GM23338 (cell line): ENCODE measurements around the gene NTMT1. TPM values are rescaled to one million over a fixed set of nuclear protein-coding genes. Genes with fewer than 3 reads are reported as not detected.

Experiments
- ATAC-seq: fragments of 200-7000 bp; cut with Tn5 transposase; 3 replicates; pipeline ENCODE4 v1.9.1; 2020
- DNase-seq: peaks from one replicate; pipeline ENCODE4 v3.0.0-alpha.2; 2015; ENCODE audit warnings: low spot score
- H2AFZ ChIP-seq: fragments of 200-600 bp; sonication (generic); 2 replicates; pipeline ENCODE4 v1.8.0; 2016; ENCODE audit warnings: antibody characterized with exemption, mild to moderate bottlenecking, moderate library complexity
- H3F3A ChIP-seq: fragments of 200-600 bp; sonication (generic); replicated peaks from 2 replicates; pipeline ENCODE4 v1.8.0; 2017; ENCODE audit warnings: antibody characterized with exemption, mixed run types, low read depth
- H3K27ac ChIP-seq: fragments of 200-600 bp; sonication (generic); 2 replicates; pipeline ENCODE4 v1.6.1; 2016; ENCODE audit warnings: low read depth
- H3K27me3 ChIP-seq: fragments of 200-600 bp; sonication (generic); 2 replicates; pipeline ENCODE4 v1.8.0; 2016; ENCODE audit warnings: mild to moderate bottlenecking, mixed run types, moderate library complexity; ENCODE audit not compliant: insufficient read depth
- H3K36me3 ChIP-seq: fragments of 200-600 bp; sonication (generic); 2 replicates; pipeline ENCODE4 v1.8.0; 2016; ENCODE audit warnings: mild to moderate bottlenecking; ENCODE audit not compliant: insufficient read depth
- H3K4me1 ChIP-seq: fragments of 200-600 bp; sonication (generic); 2 replicates; pipeline ENCODE4 v1.8.0; 2016; ENCODE audit warnings: mild to moderate bottlenecking, moderate library complexity; ENCODE audit not compliant: insufficient read depth
- H3K4me2 ChIP-seq: fragments of 200-600 bp; sonication (generic); 2 replicates; pipeline ENCODE4 v1.7.1; 2017; ENCODE audit warnings: mixed run types
- H3K4me3 ChIP-seq: fragments of 200-600 bp; sonication (generic); 2 replicates; pipeline ENCODE4 v1.6.1; 2016; ENCODE audit warnings: mixed run types
- H3K79me2 ChIP-seq: fragments of 200-600 bp; sonication (generic); replicated peaks from 2 replicates; pipeline ENCODE4 v1.8.0; 2017; ENCODE audit warnings: mild to moderate bottlenecking; ENCODE audit not compliant: insufficient read depth
- H3K9me2 ChIP-seq: fragments of 200-600 bp; sonication (generic); 2 replicates; pipeline ENCODE4 v1.8.0; 2017; ENCODE audit not compliant: insufficient read depth
- H4K20me1 ChIP-seq: fragments of 200-600 bp; sonication (generic); replicated peaks from 2 replicates; pipeline ENCODE4 v1.8.0; 2017; ENCODE audit warnings: mild to moderate bottlenecking; ENCODE audit not compliant: insufficient read depth
- H3K27ac Mint-ChIP-seq: 2 replicates; pipeline ENCODE4 v1.8.0; 2020; ENCODE audit warnings: inconsistent platforms, mild to moderate bottlenecking, moderate library complexity, mixed read lengths
- H3K27me3 Mint-ChIP-seq: 3 replicates; pipeline ENCODE4 v1.8.0; 2022; ENCODE audit warnings: low read depth, mild to moderate bottlenecking, moderate library complexity, mixed read lengths, inconsistent platforms; ENCODE audit not compliant: insufficient read depth, poor library complexity
- H3K36me3 Mint-ChIP-seq: 3 replicates; pipeline ENCODE4 v1.8.0; 2021; ENCODE audit warnings: low read depth, mild to moderate bottlenecking, inconsistent platforms, moderate library complexity, mixed read lengths
- H3K4me1 Mint-ChIP-seq: 3 replicates; pipeline ENCODE4 v1.8.0; 2020; ENCODE audit warnings: mild to moderate bottlenecking, inconsistent platforms, mixed read lengths
- H3K4me3 Mint-ChIP-seq: 3 replicates; pipeline ENCODE4 v1.8.0; 2021; ENCODE audit warnings: moderate library complexity, mild to moderate bottlenecking, inconsistent platforms, mixed read lengths
- H3K9me3 Mint-ChIP-seq: 3 replicates; pipeline ENCODE4 v1.8.0; 2020; ENCODE audit warnings: moderate library complexity, mild to moderate bottlenecking, inconsistent platforms, mixed read lengths
- CREB1 ChIP-seq: fragments of 250-450 bp; sonication (Bioruptor Pico); IDR thresholded peaks from 2 replicates; pipeline ENCODE4 v1.5.0; 2020; ENCODE audit warnings: low read depth, mild to moderate bottlenecking, moderate library complexity
- EZH2 ChIP-seq: fragments of 200-600 bp; sonication (generic); IDR thresholded peaks from one replicate; pipeline ENCODE4 v1.8.0; 2017; ENCODE audit warnings: antibody characterized with exemption, mild to moderate bottlenecking, low read depth; ENCODE audit not compliant: unreplicated experiment
- EZH2phosphoT487 ChIP-seq: fragments of 200-600 bp; sonication (generic); IDR thresholded peaks from one replicate; pipeline ENCODE4 v1.8.1; 2018; ENCODE audit warnings: antibody characterized with exemption; ENCODE audit not compliant: unreplicated experiment
- JUNB ChIP-seq: IDR thresholded peaks from one replicate; pipeline ENCODE4 v1.6.1; 2016; ENCODE audit warnings: antibody characterized with exemption; ENCODE audit not compliant: unreplicated experiment
- NANOG ChIP-seq: IDR thresholded peaks from 2 replicates; pipeline ENCODE4 v1.6.1; 2016; ENCODE audit warnings: antibody characterized with exemption, borderline replicate concordance
- POLR2AphosphoS5 ChIP-seq: IDR thresholded peaks from 2 replicates; pipeline ENCODE4 v1.6.1; 2016; ENCODE audit warnings: antibody characterized with exemption, low read depth
- STAT1 ChIP-seq: IDR thresholded peaks from one replicate; pipeline ENCODE4 v1.6.1; 2016; ENCODE audit warnings: antibody characterized with exemption; ENCODE audit not compliant: unreplicated experiment
- ZNF114 ChIP-seq: fragments of 250-450 bp; sonication (Bioruptor Pico); IDR thresholded peaks from 2 replicates; pipeline ENCODE4 v1.5.0; 2020; ENCODE audit warnings: mild to moderate bottlenecking, moderate library complexity
- ZNF331 ChIP-seq: fragments of 250-450 bp; sonication (Bioruptor Pico); IDR thresholded peaks from 2 replicates; pipeline ENCODE4 v1.5.0; 2020; ENCODE audit warnings: low read depth, mild to moderate bottlenecking, moderate library complexity
- polyA plus RNA-seq: library from polyadenylated mRNA; unstranded; fragments of >200 nt; fragmentation: Nextera tagmentation; extraction: Ambion mirVana; gene quantifications from 2 replicates; pipeline ENCODE4 v1.2.1, GENCODE V29; 2016
- total RNA-seq: library from RNA; depleted of rRNA; stranded (reverse); fragments of >200 nt; shearing (Covaris generic); gene quantifications from 2 replicates; pipeline ENCODE4 v1.2.3, GENCODE V29; 2014
- TF ChIP-seq, protein P1 (sequence below): IDR thresholded peaks from one replicate; pipeline ENCODE4 v1.6.1; 2018; ENCODE audit warnings: antibody characterized with exemption; ENCODE audit not compliant: unreplicated experiment
- TF ChIP-seq, protein P2 (sequence below), 2 experiments: fragments of 200-600 bp in 1 of 2; sonication (generic) in 1 of 2; conservative IDR thresholded peaks; 2 replicates each; pipeline versions ENCODE4 v1.5.1 to v1.6.1; 2016 to 2017; ENCODE audit warnings: antibody characterized with exemption in 2 of 2, low read depth in 2 of 2, mild to moderate bottlenecking in 2 of 2, moderate library complexity in 1 of 2
- TF ChIP-seq, protein P3 (sequence below): fragments of 250-450 bp; sonication (Bioruptor Pico); IDR thresholded peaks from 2 replicates; pipeline ENCODE4 v1.5.0; 2020; ENCODE audit warnings: mild to moderate bottlenecking, moderate library complexity
- TF ChIP-seq, protein P4 (sequence below): IDR thresholded peaks from 2 replicates; pipeline ENCODE4 v1.6.1; 2016; ENCODE audit warnings: antibody characterized with exemption

The NTMT1 gene
- total and polyA plus RNA-seq, 2 experiments from 2014 or later: 59.4 to 108 TPM

DNA sequence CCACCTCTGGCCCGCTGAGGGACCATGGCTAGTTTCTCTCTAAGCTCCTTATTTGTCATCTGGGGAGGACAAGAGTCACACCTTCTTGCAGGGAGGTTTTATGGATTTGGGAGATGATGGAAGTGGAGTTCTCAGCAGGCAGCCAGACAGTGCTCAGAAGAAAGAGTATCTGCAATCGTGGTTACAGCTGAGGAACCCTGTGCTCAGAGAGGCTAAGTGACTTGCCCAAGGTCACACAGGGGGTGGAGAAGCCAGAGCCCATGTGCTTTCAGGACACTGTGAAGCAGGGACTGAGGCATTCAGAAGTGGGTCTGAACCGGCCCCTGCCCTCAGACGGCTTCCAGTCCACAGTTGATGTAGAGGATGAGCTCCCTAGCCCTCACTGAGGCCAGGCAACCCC is 50.3 kb downstream of the NTMT1 start:
- Mint-ChIP-seq H3K36me3 (no peaks in the 10 kb centered on the region), H3K4me1 (peaks cover 8% of the 10 kb centered on the region), H3K27ac (no peak overlapping the region), H3K9me3 (no peaks in the 10 kb centered on the region), H3K27me3 (peaks cover 10% of the 10 kb centered on the region), H3K4me3 (no peak overlapping the region)
- TF ChIP-seq STAT1 (no peak), CREB1 (CRISPR knock-in tag) (no peak), EZH2 (no peak), NANOG (no peak), POLR2AphosphoS5 (no peak), JUNB (no peak), EZH2phosphoT487 (no peak), ZNF114 (no peak), ZNF331 (CRISPR knock-in tag) (no peak)
- TF ChIP-seq, protein P1, sequence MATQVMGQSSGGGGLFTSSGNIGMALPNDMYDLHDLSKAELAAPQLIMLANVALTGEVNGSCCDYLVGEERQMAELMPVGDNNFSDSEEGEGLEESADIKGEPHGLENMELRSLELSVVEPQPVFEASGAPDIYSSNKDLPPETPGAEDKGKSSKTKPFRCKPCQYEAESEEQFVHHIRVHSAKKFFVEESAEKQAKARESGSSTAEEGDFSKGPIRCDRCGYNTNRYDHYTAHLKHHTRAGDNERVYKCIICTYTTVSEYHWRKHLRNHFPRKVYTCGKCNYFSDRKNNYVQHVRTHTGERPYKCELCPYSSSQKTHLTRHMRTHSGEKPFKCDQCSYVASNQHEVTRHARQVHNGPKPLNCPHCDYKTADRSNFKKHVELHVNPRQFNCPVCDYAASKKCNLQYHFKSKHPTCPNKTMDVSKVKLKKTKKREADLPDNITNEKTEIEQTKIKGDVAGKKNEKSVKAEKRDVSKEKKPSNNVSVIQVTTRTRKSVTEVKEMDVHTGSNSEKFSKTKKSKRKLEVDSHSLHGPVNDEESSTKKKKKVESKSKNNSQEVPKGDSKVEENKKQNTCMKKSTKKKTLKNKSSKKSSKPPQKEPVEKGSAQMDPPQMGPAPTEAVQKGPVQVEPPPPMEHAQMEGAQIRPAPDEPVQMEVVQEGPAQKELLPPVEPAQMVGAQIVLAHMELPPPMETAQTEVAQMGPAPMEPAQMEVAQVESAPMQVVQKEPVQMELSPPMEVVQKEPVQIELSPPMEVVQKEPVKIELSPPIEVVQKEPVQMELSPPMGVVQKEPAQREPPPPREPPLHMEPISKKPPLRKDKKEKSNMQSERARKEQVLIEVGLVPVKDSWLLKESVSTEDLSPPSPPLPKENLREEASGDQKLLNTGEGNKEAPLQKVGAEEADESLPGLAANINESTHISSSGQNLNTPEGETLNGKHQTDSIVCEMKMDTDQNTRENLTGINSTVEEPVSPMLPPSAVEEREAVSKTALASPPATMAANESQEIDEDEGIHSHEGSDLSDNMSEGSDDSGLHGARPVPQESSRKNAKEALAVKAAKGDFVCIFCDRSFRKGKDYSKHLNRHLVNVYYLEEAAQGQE: no peak
- TF ChIP-seq, protein P2, sequence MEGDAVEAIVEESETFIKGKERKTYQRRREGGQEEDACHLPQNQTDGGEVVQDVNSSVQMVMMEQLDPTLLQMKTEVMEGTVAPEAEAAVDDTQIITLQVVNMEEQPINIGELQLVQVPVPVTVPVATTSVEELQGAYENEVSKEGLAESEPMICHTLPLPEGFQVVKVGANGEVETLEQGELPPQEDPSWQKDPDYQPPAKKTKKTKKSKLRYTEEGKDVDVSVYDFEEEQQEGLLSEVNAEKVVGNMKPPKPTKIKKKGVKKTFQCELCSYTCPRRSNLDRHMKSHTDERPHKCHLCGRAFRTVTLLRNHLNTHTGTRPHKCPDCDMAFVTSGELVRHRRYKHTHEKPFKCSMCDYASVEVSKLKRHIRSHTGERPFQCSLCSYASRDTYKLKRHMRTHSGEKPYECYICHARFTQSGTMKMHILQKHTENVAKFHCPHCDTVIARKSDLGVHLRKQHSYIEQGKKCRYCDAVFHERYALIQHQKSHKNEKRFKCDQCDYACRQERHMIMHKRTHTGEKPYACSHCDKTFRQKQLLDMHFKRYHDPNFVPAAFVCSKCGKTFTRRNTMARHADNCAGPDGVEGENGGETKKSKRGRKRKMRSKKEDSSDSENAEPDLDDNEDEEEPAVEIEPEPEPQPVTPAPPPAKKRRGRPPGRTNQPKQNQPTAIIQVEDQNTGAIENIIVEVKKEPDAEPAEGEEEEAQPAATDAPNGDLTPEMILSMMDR (conservative IDR thresholded peaks at IDR 0.05; ENCODE audit: low read depth in 2 of 2): no peak
- TF ChIP-seq, protein P3, sequence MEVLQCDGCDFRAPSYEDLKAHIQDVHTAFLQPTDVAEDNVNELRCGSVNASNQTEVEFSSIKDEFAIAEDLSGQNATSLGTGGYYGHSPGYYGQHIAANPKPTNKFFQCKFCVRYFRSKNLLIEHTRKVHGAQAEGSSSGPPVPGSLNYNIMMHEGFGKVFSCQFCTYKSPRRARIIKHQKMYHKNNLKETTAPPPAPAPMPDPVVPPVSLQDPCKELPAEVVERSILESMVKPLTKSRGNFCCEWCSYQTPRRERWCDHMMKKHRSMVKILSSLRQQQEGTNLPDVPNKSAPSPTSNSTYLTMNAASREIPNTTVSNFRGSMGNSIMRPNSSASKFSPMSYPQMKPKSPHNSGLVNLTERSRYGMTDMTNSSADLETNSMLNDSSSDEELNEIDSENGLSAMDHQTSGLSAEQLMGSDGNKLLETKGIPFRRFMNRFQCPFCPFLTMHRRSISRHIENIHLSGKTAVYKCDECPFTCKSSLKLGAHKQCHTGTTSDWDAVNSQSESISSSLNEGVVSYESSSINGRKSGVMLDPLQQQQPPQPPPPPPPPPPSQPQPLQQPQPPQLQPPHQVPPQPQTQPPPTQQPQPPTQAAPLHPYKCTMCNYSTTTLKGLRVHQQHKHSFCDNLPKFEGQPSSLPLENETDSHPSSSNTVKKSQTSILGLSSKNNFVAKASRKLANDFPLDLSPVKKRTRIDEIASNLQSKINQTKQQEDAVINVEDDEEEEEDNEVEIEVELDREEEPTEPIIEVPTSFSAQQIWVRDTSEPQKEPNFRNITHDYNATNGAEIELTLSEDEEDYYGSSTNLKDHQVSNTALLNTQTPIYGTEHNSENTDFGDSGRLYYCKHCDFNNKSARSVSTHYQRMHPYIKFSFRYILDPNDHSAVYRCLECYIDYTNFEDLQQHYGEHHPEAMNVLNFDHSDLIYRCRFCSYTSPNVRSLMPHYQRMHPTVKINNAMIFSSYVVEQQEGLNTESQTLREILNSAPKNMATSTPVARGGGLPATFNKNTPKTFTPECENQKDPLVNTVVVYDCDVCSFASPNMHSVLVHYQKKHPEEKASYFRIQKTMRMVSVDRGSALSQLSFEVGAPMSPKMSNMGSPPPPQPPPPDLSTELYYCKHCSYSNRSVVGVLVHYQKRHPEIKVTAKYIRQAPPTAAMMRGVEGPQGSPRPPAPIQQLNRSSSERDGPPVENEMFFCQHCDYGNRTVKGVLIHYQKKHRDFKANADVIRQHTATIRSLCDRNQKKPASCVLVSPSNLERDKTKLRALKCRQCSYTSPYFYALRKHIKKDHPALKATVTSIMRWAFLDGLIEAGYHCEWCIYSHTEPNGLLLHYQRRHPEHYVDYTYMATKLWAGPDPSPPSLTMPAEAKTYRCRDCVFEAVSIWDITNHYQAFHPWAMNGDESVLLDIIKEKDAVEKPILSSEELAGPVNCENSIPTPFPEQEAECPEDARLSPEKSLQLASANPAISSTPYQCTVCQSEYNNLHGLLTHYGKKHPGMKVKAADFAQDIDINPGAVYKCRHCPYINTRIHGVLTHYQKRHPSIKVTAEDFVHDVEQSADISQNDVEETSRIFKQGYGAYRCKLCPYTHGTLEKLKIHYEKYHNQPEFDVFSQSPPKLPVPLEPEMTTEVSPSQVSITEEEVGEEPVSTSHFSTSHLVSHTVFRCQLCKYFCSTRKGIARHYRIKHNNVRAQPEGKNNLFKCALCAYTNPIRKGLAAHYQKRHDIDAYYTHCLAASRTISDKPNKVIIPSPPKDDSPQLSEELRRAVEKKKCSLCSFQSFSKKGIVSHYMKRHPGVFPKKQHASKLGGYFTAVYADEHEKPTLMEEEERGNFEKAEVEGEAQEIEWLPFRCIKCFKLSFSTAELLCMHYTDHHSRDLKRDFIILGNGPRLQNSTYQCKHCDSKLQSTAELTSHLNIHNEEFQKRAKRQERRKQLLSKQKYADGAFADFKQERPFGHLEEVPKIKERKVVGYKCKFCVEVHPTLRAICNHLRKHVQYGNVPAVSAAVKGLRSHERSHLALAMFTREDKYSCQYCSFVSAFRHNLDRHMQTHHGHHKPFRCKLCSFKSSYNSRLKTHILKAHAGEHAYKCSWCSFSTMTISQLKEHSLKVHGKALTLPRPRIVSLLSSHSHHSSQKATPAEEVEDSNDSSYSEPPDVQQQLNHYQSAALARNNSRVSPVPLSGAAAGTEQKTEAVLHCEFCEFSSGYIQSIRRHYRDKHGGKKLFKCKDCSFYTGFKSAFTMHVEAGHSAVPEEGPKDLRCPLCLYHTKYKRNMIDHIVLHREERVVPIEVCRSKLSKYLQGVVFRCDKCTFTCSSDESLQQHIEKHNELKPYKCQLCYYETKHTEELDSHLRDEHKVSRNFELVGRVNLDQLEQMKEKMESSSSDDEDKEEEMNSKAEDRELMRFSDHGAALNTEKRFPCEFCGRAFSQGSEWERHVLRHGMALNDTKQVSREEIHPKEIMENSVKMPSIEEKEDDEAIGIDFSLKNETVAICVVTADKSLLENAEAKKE: no peak
- TF ChIP-seq, protein P4, sequence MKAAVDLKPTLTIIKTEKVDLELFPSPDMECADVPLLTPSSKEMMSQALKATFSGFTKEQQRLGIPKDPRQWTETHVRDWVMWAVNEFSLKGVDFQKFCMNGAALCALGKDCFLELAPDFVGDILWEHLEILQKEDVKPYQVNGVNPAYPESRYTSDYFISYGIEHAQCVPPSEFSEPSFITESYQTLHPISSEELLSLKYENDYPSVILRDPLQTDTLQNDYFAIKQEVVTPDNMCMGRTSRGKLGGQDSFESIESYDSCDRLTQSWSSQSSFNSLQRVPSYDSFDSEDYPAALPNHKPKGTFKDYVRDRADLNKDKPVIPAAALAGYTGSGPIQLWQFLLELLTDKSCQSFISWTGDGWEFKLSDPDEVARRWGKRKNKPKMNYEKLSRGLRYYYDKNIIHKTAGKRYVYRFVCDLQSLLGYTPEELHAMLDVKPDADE: no peak
- Histone ChIP-seq H3K27me3 (no peaks in the 10 kb centered on the region), H3K4me1 (no peaks in the 10 kb centered on the region; the same call in 1 of the 2 replicates), H4K20me1 (no peaks in the 10 kb centered on the region), H3K36me3 (no peaks in the 10 kb centered on the region), H3K27ac (no peak overlapping the region), H3K9me2 (no peaks in the 10 kb centered on the region), H2AFZ (no peak overlapping the region), H3F3A (no peaks in the 10 kb centered on the region), H3K4me2 (no peak overlapping the region), H3K79me2 (no peaks in the 10 kb centered on the region), H3K4me3 (no peak overlapping the region)
- DNase-seq: no peak
- no peak for ATAC-seq
